GM20000 (cell line): Measurements from ENCODE around the gene DEK.

Source experiments
- DNase-seq: peaks from one replicate; pipeline ENCODE4 v3.0.0; 2012; ENCODE audit warnings: low spot score
- CTCF ChIP-seq: IDR thresholded peaks from 2 replicates; pipeline ENCODE4 v1.5.1; 2012; ENCODE audit warnings: mild to moderate bottlenecking, control low read depth; ENCODE audit errors: extremely low read depth, missing control alignments

Gene DEK

GRCh38 chr6:18276610-18277236 lies 12.4 kb upstream of the DEK start:
- DNase-seq = no peak
- TF ChIP-seq CTCF = no peak

- no peak for TF ChIP-seq CTCF
- DNase-seq = no peak
Observed at GRCh38 chr6:18270216-18270615, 5.9 kb upstream of the DEK start.

- no peak for DNase-seq
- no peak for TF ChIP-seq CTCF
Observed at GRCh38 chr6:18269717-18270116, 5.4 kb upstream of the DEK start.

- peak; percentile 57 for DNase-seq
- no peak for TF ChIP-seq CTCF
Observed at GRCh38 chr6:18269253-18269652, 4.9 kb upstream of the DEK start.

GRCh38 chr6:18268066-18268465 lies 3.7 kb upstream of the DEK start:
- no peak for DNase-seq

GRCh38 chr6:18266523-18266912 lies 2.2 kb upstream of the DEK start:
- no peak for TF ChIP-seq CTCF
- DNase-seq = no peak

More at GRCh38 chr6:18268066-18268465, 3.7 kb upstream of the DEK start:
- TF ChIP-seq CTCF = no peak

- TF ChIP-seq CTCF = no peak
Observed at GRCh38 chr6:18265787-18266522, 1.6 kb upstream of the DEK start.

More at GRCh38 chr6:18265787-18266522, 1.6 kb upstream of the DEK start:
- DNase-seq = no peak
